Heart left ventricle (tissue), 13 donors: Measurements from ENCODE around the gene KRT1.

Source experiments
- POLR2A ChIP-seq, 2 donors: fragments of 450-650 bp; IDR thresholded peaks; one replicate each; pipeline ENCODE4 v1.6.1; 2017; ENCODE audit warnings: antibody characterized with exemption in 2 of 2, mild to moderate bottlenecking in 2 of 2, moderate library complexity in 2 of 2
- TF ChIP-seq, protein P1 (sequence below), 12 donors: fragments of 200-600 bp; sonication (generic) in 4 of 12; IDR thresholded peaks; one replicate each; pipeline versions ENCODE4 v1.5.0 to v1.8.0; 2018 to 2022; ENCODE audit warnings: antibody characterized with exemption in 12 of 12, mild to moderate bottlenecking in 5 of 12
- donor health status: ischemic (EF 13 %, LVEDD 7.1; RV severe dilation, severe dysfunction).
- donor health status: DM: no; HTN: yes; CAD: no.
- donor health status: DM: no; HTN: no; CAD: no.
- donor health status: ischemic (EF 25% LVEDD 6.9; RV normal size, moderate dysfunction).
- donor health status: ischemic (EF 25% LVEDD 5.7; RV mildly dilated, moderate dysfunction).
- donor health status: ischemic (EF 35%, LVEDD 5.7; RV mildly dilated, moderate dysfunction).
- donor health status: nonischemic (EF 11% LVEDD 7.7; RV severe dilation, severe dysfunction).
- donor health status: DM: yes; HTN: yes; CAD: no.
- donor health status: PGD.
- donor health status: ischemic (EF 29% LVEDD 5.4; RV normal size, mild dysfunction).
- donor health status: nonischemic (EF 23%, LVEDD 6.1; RV moderate dilation, normal function).

- TF ChIP-seq POLR2A (IDR thresholded peaks at IDR 0.05) = no peak
- TF ChIP-seq, protein P1, sequence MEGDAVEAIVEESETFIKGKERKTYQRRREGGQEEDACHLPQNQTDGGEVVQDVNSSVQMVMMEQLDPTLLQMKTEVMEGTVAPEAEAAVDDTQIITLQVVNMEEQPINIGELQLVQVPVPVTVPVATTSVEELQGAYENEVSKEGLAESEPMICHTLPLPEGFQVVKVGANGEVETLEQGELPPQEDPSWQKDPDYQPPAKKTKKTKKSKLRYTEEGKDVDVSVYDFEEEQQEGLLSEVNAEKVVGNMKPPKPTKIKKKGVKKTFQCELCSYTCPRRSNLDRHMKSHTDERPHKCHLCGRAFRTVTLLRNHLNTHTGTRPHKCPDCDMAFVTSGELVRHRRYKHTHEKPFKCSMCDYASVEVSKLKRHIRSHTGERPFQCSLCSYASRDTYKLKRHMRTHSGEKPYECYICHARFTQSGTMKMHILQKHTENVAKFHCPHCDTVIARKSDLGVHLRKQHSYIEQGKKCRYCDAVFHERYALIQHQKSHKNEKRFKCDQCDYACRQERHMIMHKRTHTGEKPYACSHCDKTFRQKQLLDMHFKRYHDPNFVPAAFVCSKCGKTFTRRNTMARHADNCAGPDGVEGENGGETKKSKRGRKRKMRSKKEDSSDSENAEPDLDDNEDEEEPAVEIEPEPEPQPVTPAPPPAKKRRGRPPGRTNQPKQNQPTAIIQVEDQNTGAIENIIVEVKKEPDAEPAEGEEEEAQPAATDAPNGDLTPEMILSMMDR (IDR thresholded peaks at IDR 0.05) = no peak
These were observed 46.8 kb upstream of the KRT1 start for GRCh38 chr12:52727037-52727436.
